CD1c-positive myeloid dendritic cell (primary cell): Measurements from ENCODE around the gene DOCK8.
A peak's percentile ranks its signal among the peaks of the same experiment; 100 is the strongest.

Experiments used
- DNase-seq: peaks from one replicate; pipeline ENCODE4 v3.0.0-alpha.2; 2016; ENCODE audit errors: extremely low spot score

DOCK8 gene

GRCh38 chr9:363274-363612, 148.6 kb downstream of the DOCK8 start:
- no peak for DNase-seq

GRCh38 chr9:365436-365835, 150.8 kb downstream of the DOCK8 start:
- DNase-seq: no peak

GRCh38 chr9:366620-367019, 152.0 kb downstream of the DOCK8 start:
- no peak for DNase-seq

- no peak for DNase-seq
Measured at GRCh38 chr9:370086-370485, 155.4 kb downstream of the DOCK8 start.

GRCh38 chr9:371349-371748, 156.7 kb downstream of the DOCK8 start:
- DNase-seq: no peak

GRCh38 chr9:372128-372527, 157.5 kb downstream of the DOCK8 start:
- no peak for DNase-seq

GRCh38 chr9:373759-374206, 159.1 kb downstream of the DOCK8 start:
- no peak for DNase-seq

- no peak for DNase-seq
Measured at GRCh38 chr9:374736-375135, 160.1 kb downstream of the DOCK8 start.

- DNase-seq: no peak
Measured at GRCh38 chr9:376115-376514, 161.4 kb downstream of the DOCK8 start.

- DNase-seq: no peak
Measured at GRCh38 chr9:378263-378662, 163.6 kb downstream of the DOCK8 start.

GRCh38 chr9:382383-382782, 167.7 kb downstream of the DOCK8 start:
- DNase-seq: no peak

GRCh38 chr9:385818-386398, 171.2 kb downstream of the DOCK8 start:
- DNase-seq: peak; percentile 18

GRCh38 chr9:389159-389558, 174.5 kb downstream of the DOCK8 start:
- no peak for DNase-seq

GRCh38 chr9:389758-390157, 175.1 kb downstream of the DOCK8 start:
- DNase-seq: no peak

GRCh38 chr9:392077-392804, 177.6 kb downstream of the DOCK8 start:
- DNase-seq: no peak

GRCh38 chr9:394347-395052, 179.8 kb downstream of the DOCK8 start:
- DNase-seq: no peak

GRCh38 chr9:396396-396795, 181.7 kb downstream of the DOCK8 start:
- no peak for DNase-seq

- DNase-seq: no peak
Measured at GRCh38 chr9:398085-398484, 183.4 kb downstream of the DOCK8 start.

GRCh38 chr9:401223-401622, 186.6 kb downstream of the DOCK8 start:
- DNase-seq: no peak

- DNase-seq: no peak
Measured at GRCh38 chr9:404234-404633, 189.6 kb downstream of the DOCK8 start.

GRCh38 chr9:405341-405740, 190.7 kb downstream of the DOCK8 start:
- no peak for DNase-seq

- no peak for DNase-seq
Measured at GRCh38 chr9:406886-407654, 192.4 kb downstream of the DOCK8 start.
